Tibial nerve (tissue), 4 donors: ENCODE data around the gene DHX32.

ENCODE experiments used
- CTCF ChIP-seq, 5 experiments: fragments of 200-600 bp in 3 of 5; fragments of 450-650 bp in 2 of 5; sonication (generic) in 3 of 5; IDR thresholded peaks; one replicate each; pipeline ENCODE4 v1.5.1; 2016 to 2019; ENCODE audit warnings: antibody characterized with exemption in 5 of 5, mild to moderate bottlenecking in 3 of 5, moderate library complexity in 2 of 5
- EP300 ChIP-seq, 2 donors: sonication (generic); formaldehyde crosslinking; IDR thresholded peaks; one replicate each; pipeline ENCODE4 v1.6.1; 2017; ENCODE audit warnings: antibody characterized with exemption in 2 of 2, mild to moderate bottlenecking in 1 of 2
- POLR2A ChIP-seq, 2 donors: fragments of 450-650 bp; IDR thresholded peaks; one replicate each; pipeline ENCODE4 v1.6.1; 2017; ENCODE audit warnings: antibody characterized with exemption in 2 of 2, mild to moderate bottlenecking in 2 of 2, moderate library complexity in 2 of 2

- TF ChIP-seq POLR2A (IDR thresholded peaks at IDR 0.05), result no peak
- no peak for TF ChIP-seq CTCF (IDR thresholded peaks at IDR 0.05)
- TF ChIP-seq EP300 (IDR thresholded peaks at IDR 0.05), result no peak
These were observed 31.6 kb downstream of the DHX32 start for GRCh38 chr10:125849448-125849847.
